ENCODE data around the gene RAB36. TPM values are rescaled to one million over a fixed set of nuclear protein-coding genes. Genes with fewer than 3 reads are reported as not detected.

The RAB36 gene
- total and polyA plus RNA-seq, 9 of the 15 experiments (the other 6 are each of a cell fraction or from before 2014, with no cell fraction given), result 0.04 to 0.50 (median 0.08) TPM; not detected in 3

DNA sequence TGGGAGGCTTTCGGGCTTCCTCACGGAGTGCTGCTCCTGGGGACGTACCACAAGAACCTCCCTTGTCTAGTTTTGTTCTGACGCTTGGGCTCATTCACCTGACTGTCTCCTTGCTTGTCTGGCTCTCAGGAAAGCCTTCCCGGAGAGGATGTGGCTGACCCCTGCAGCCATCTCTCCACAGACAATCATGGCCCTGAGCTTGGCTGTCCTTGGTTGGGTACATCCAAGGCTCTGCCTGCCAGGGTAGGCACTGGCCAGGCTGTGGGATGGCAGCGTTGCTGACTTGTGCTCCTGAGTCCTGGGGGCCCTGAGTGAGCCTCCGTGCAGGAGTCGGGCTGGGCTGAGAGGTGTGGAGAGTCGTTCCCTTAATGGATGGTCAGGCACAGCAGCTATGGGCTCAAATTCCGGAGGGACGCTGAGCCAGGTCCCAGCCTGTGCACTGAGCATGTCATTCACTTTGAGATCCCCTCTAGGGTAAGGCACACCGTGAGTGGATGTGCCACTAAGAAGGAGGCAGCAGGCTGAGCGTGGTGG is 67.8 kb downstream of the RAB36 start:
- intact Hi-C loops (cut with micrococcal nuclease) (no loop called here), in situ Hi-C loops (cut with MboI) (no loop called here)
- peaks cover 34% of the 10 kb centered on the region for H3K9me1 ChIP-seq (ENCODE audit: control insufficient read depth, insufficient read depth, low read length)
- FAIRE-seq (no peak), ATAC-seq (no peak), DNase-seq (ENCODE audit: extremely low read depth in 1 of 4, low spot score in 3 of 4) (peak in 3 of 4 experiments; percentile 52 to 58 (median 55))
- no peak overlapping the region for H3K4me2 ChIP-seq (ENCODE audit: insufficient read depth, low read length)
- H3K4me1 ChIP-seq (replicated peaks in 1 of 2; ENCODE audit: control insufficient read depth in 2 of 2, insufficient read depth in 2 of 2, low read length in 2 of 2), result peaks cover 25 to 28% of the 10 kb centered on the region in 2 experiments
- CTCF ChIA-PET (ENCODE audit: low intra/inter-chr PET ratio), result no interaction called here
- H3K27me3 ChIP-seq (ENCODE audit: control insufficient read depth in 2 of 2, insufficient read depth in 2 of 2, low read length in 2 of 2), result no peaks in the 10 kb centered on the region
- peaks cover 16% of the 10 kb centered on the region; the same call in 2 of the 3 replicates for H3K36me3 ChIP-seq (ENCODE audit: control insufficient read depth, insufficient read depth, low read length)
- no peak overlapping the region for H2AFZ ChIP-seq (ENCODE audit: low read depth, low read length)
- peaks cover 84% of the 10 kb centered on the region for H3K79me2 ChIP-seq (ENCODE audit: control insufficient read depth, insufficient read depth, low read length)
- H3K9me3 ChIP-seq (replicated peaks; ENCODE audit: control insufficient read depth, insufficient read depth, low read depth, low read length), result no peaks in the 10 kb centered on the region
- H4K20me1 ChIP-seq (replicated peaks; ENCODE audit: control insufficient read depth, insufficient read depth, low read length), result peaks cover 74% of the 10 kb centered on the region
- BruUV-seq (replicated peaks), result no TSS peak
- H3K27ac ChIP-seq (ENCODE audit: extremely low read depth, low read depth, low read length), result no peak overlapping the region
- POLR2A ChIA-PET, result interaction anchor here (0.7 to 86.5 kb wide), 9 partner anchors 12 to 177 kb away, joined by 3 to 3476 read pairs (median 4); partner anchors contain the start of genes BCR and RAB36
- WGBS (ENCODE audit: insufficient coverage, low coverage, missing lambda C conversion rate), result 82% methylated on average over 13 of the region's 13 CpGs
- peak overlapping the region in 1 of 2 experiments; percentile 57; a peak in 2 of 4 replicates for H3K9ac ChIP-seq (ENCODE audit: insufficient read depth in 1 of 2, low read depth in 2 of 2, low read length in 2 of 2)
- TF ChIP-seq, protein P1, sequence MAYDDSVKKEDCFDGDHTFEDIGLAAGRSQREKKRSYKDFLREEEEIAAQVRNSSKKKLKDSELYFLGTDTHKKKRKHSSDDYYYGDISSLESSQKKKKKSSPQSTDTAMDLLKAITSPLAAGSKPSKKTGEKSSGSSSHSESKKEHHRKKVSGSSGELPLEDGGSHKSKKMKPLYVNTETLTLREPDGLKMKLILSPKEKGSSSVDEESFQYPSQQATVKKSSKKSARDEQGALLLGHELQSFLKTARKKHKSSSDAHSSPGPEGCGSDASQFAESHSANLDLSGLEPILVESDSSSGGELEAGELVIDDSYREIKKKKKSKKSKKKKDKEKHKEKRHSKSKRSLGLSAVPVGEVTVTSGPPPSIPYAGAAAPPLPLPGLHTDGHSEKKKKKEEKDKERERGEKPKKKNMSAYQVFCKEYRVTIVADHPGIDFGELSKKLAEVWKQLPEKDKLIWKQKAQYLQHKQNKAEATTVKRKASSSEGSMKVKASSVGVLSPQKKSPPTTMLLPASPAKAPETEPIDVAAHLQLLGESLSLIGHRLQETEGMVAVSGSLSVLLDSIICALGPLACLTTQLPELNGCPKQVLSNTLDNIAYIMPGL (CRISPR knock-in tag; IDR thresholded peaks at IDR 0.05), result peak; percentile 37; the same call in 1 of the 2 replicates
- TF ChIP-seq PTTG1 (tag; IDR thresholded peaks at IDR 0.05; ENCODE audit: low read depth), result no peak
- TF ChIP-seq, protein P2, sequence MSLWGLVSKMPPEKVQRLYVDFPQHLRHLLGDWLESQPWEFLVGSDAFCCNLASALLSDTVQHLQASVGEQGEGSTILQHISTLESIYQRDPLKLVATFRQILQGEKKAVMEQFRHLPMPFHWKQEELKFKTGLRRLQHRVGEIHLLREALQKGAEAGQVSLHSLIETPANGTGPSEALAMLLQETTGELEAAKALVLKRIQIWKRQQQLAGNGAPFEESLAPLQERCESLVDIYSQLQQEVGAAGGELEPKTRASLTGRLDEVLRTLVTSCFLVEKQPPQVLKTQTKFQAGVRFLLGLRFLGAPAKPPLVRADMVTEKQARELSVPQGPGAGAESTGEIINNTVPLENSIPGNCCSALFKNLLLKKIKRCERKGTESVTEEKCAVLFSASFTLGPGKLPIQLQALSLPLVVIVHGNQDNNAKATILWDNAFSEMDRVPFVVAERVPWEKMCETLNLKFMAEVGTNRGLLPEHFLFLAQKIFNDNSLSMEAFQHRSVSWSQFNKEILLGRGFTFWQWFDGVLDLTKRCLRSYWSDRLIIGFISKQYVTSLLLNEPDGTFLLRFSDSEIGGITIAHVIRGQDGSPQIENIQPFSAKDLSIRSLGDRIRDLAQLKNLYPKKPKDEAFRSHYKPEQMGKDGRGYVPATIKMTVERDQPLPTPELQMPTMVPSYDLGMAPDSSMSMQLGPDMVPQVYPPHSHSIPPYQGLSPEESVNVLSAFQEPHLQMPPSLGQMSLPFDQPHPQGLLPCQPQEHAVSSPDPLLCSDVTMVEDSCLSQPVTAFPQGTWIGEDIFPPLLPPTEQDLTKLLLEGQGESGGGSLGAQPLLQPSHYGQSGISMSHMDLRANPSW (CRISPR knock-in tag; IDR thresholded peaks at IDR 0.05), result peak; percentile 92; the same call in 1 of the 2 replicates
- TF ChIP-seq, protein P3, sequence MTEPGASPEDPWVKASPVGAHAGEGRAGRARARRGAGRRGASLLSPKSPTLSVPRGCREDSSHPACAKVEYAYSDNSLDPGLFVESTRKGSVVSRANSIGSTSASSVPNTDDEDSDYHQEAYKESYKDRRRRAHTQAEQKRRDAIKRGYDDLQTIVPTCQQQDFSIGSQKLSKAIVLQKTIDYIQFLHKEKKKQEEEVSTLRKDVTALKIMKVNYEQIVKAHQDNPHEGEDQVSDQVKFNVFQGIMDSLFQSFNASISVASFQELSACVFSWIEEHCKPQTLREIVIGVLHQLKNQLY (CRISPR knock-in tag; conservative IDR thresholded peaks at IDR 0.05), result peak in 1 of 2 experiments; percentile 8; a peak in 1 of 4 replicates
- no peak overlapping the region for H3K4me3 ChIP-seq

All from K562 (cell line).